IMR-90 (cell line): ENCODE results near the gene YPEL2. TPM values are rescaled to one million over a fixed set of nuclear protein-coding genes. Genes with fewer than 3 reads are reported as not detected.

Experiments used
- ATAC-seq: fragments of 200-7000 bp; cut with Tn5 transposase; 2 replicates; pipeline ENCODE4 v1.9.1; 2020; ENCODE audit warnings: low read depth, mild to moderate bottlenecking, moderate library complexity
- BruUV-seq: library from RNA; stranded (reverse); fragments of 400-500 nt; replicated peaks from 2 replicates; lab custom pipeline; 2021; lab: Mats Ljungman, UMichigan
- CTCF ChIA-PET: fragments of 300-600 bp; formaldehyde crosslinking; extraction: SDS; loops from one replicate; lab custom pipeline; 2021; ENCODE audit warnings: antibody characterized with exemption; lab: Yijun Ruan, JAX
- POLR2A ChIA-PET: fragments of 300-600 bp; sonication (Branson Sonifier 250); formaldehyde crosslinking; loops from one replicate; lab custom pipeline; 2022; ENCODE audit warnings: antibody characterized with exemption; ENCODE audit not compliant: unreplicated experiment; lab: Charles Lee
- DNase-seq: peaks from one replicate; pipeline ENCODE4 v3.0.0; 2013
- H2AFZ ChIP-seq: replicated peaks from 2 replicates; pipeline ENCODE3; 2013; ENCODE audit warnings: low read length, mild to moderate bottlenecking; ENCODE audit not compliant: poor library complexity
- H2AK5ac ChIP-seq: 2 replicates; pipeline ENCODE4 v1.6.1; 2013; ENCODE audit warnings: low read depth, low read length, inconsistent platforms
- H2AK9ac ChIP-seq: replicated peaks from 2 replicates; pipeline ENCODE3; 2013; ENCODE audit warnings: mild to moderate bottlenecking, low read depth, low read length, moderate library complexity; ENCODE audit not compliant: poor library complexity
- H2BK120ac ChIP-seq: 2 replicates; pipeline ENCODE4 v1.6.1; 2013; ENCODE audit warnings: low read depth, low read length, inconsistent platforms
- H2BK15ac ChIP-seq: 3 replicates; pipeline ENCODE4 v1.6.1; 2013; ENCODE audit warnings: low read depth, low read length, inconsistent platforms
- H2BK20ac ChIP-seq: 2 replicates; pipeline ENCODE4 v1.6.1; 2013; ENCODE audit warnings: low read depth, mild to moderate bottlenecking, inconsistent platforms, low read length, moderate library complexity
- H2BK5ac ChIP-seq: 2 replicates; pipeline ENCODE4 v1.6.1; 2013; ENCODE audit warnings: mild to moderate bottlenecking, low read depth, low read length, inconsistent platforms; ENCODE audit not compliant: poor library complexity, severe bottlenecking
- H3K14ac ChIP-seq: replicated peaks from 2 replicates; pipeline ENCODE4 v1.6.1; 2013; ENCODE audit warnings: low read depth, low read length, inconsistent platforms
- H3K18ac ChIP-seq: 2 replicates; pipeline ENCODE4 v1.6.1; 2013; ENCODE audit warnings: low read depth, low read length, control low read depth
- H3K23ac ChIP-seq: 2 replicates; pipeline ENCODE4 v1.6.1; 2013; ENCODE audit warnings: low read depth, low read length, inconsistent platforms
- H3K27ac ChIP-seq: 2 replicates; pipeline ENCODE4 v1.5.1; 2013; ENCODE audit warnings: mild to moderate bottlenecking, control low read depth, low read length; ENCODE audit not compliant: insufficient read depth
- H3K27me3 ChIP-seq: 2 replicates; pipeline ENCODE4 v1.6.1; 2013; ENCODE audit warnings: low read length; ENCODE audit not compliant: control insufficient read depth, insufficient read depth
- H3K36me3 ChIP-seq: 2 replicates; pipeline ENCODE4 v1.6.1; 2013; ENCODE audit warnings: low read length, mixed read lengths; ENCODE audit not compliant: control insufficient read depth, insufficient read depth
- H3K4ac ChIP-seq: 2 replicates; pipeline ENCODE4 v1.6.1; 2013; ENCODE audit warnings: low read depth, low read length, inconsistent platforms
- H3K4me1 ChIP-seq: 2 replicates; pipeline ENCODE4 v1.6.1; 2013; ENCODE audit warnings: low read length, mixed read lengths; ENCODE audit not compliant: control insufficient read depth, insufficient read depth
- H3K4me2 ChIP-seq: 2 replicates; pipeline ENCODE4 v1.6.1; 2013; ENCODE audit warnings: low read depth, mild to moderate bottlenecking, control low read depth, low read length, moderate library complexity
- H3K4me3 ChIP-seq: 2 replicates; pipeline ENCODE4 v1.5.1; 2013; ENCODE audit warnings: low read depth, mild to moderate bottlenecking, control low read depth, low read length, moderate library complexity; ENCODE audit not compliant: insufficient read depth
- H3K56ac ChIP-seq: 2 replicates; pipeline ENCODE4 v1.6.1; 2013; ENCODE audit warnings: low read length, inconsistent platforms; ENCODE audit not compliant: insufficient read depth; ENCODE audit errors: extremely low read depth
- H3K79me1 ChIP-seq, 2 experiments: 2 replicates each; pipeline ENCODE4 v1.6.1; 2013; ENCODE audit warnings: low read length in 2 of 2, inconsistent platforms in 1 of 2, low read depth in 1 of 2
- H3K9ac ChIP-seq: 2 replicates; pipeline ENCODE4 v1.6.1; 2013; ENCODE audit warnings: low read depth, low read length, control low read depth
- H3K9me1 ChIP-seq: 2 replicates; pipeline ENCODE4 v1.6.1; 2013; ENCODE audit warnings: low read length, inconsistent platforms; ENCODE audit not compliant: insufficient read depth
- H3K9me3 ChIP-seq: 2 replicates; pipeline ENCODE4 v1.6.1; 2013; ENCODE audit warnings: low read length; ENCODE audit not compliant: control insufficient read depth, insufficient read depth
- H4K20me1 ChIP-seq: 2 replicates; pipeline ENCODE4 v1.6.1; 2013; ENCODE audit warnings: low read length, inconsistent platforms; ENCODE audit not compliant: insufficient read depth
- H4K5ac ChIP-seq: 2 replicates; pipeline ENCODE4 v1.6.1; 2013; ENCODE audit warnings: mild to moderate bottlenecking, low read depth, low read length, control low read depth
- H4K8ac ChIP-seq, 2 experiments: 2 replicates each; pipeline ENCODE4 v1.6.1; 2013; ENCODE audit warnings: low read depth in 2 of 2, low read length in 2 of 2, control low read depth in 1 of 2, inconsistent platforms in 1 of 2
- H4K91ac ChIP-seq: 2 replicates; pipeline ENCODE4 v1.6.1; 2013; ENCODE audit warnings: low read depth, low read length, inconsistent platforms; ENCODE audit not compliant: insufficient read depth
- BHLHE40 ChIP-seq: fragments of 150-350 bp; IDR thresholded peaks from 2 replicates; pipeline ENCODE4 v1.6.1; 2016; ENCODE audit warnings: mild to moderate bottlenecking, low read depth, low read length
- CEBPB ChIP-seq: IDR thresholded peaks from 2 replicates; pipeline ENCODE4 v1.6.1; 2012; ENCODE audit warnings: low read depth, low read length, improper control_type of control experiment
- CHD1 ChIP-seq: IDR thresholded peaks from 2 replicates; pipeline ENCODE4 v1.6.1; 2012; ENCODE audit warnings: low read depth, low read length, improper control_type of control experiment
- CTCF ChIP-seq: conservative IDR thresholded peaks from 2 replicates; pipeline ENCODE4 v1.5.1; 2012; ENCODE audit warnings: mild to moderate bottlenecking, low read depth, low read length, improper control_type of control experiment
- FOS ChIP-seq: fragments of 150-350 bp; IDR thresholded peaks from 2 replicates; pipeline ENCODE4 v1.6.1; 2016; ENCODE audit warnings: low read depth, low read length
- MAFK ChIP-seq: IDR thresholded peaks from 2 replicates; pipeline ENCODE4 v1.6.1; 2012; ENCODE audit warnings: low read depth, low read length, improper control_type of control experiment
- MAZ ChIP-seq: IDR thresholded peaks from 2 replicates; pipeline ENCODE4 v1.6.1; 2012; ENCODE audit warnings: low read depth, mild to moderate bottlenecking, low read length, improper control_type of control experiment, moderate library complexity, borderline replicate concordance
- MXI1 ChIP-seq: IDR thresholded peaks from 2 replicates; pipeline ENCODE4 v1.6.1; 2012; ENCODE audit warnings: low read depth, mild to moderate bottlenecking, low read length, moderate library complexity, borderline replicate concordance
- NFE2L2 ChIP-seq: fragments of 150-350 bp; IDR thresholded peaks from 2 replicates; pipeline ENCODE4 v1.6.1; 2016; ENCODE audit warnings: low read depth, mild to moderate bottlenecking, low read length
- POLR2A ChIP-seq: IDR thresholded peaks from 2 replicates; pipeline ENCODE4 v1.6.1; 2012; ENCODE audit warnings: mild to moderate bottlenecking, low read depth, low read length
- RAD21 ChIP-seq: IDR thresholded peaks from 2 replicates; pipeline ENCODE4 v1.6.1; 2012; ENCODE audit warnings: low read length, improper control_type of control experiment
- RCOR1 ChIP-seq: IDR thresholded peaks from 2 replicates; pipeline ENCODE4 v1.6.1; 2012; ENCODE audit warnings: mild to moderate bottlenecking, low read length, improper control_type of control experiment; ENCODE audit not compliant: insufficient replicate concordance
- RFX5 ChIP-seq: IDR thresholded peaks from 2 replicates; pipeline ENCODE4 v1.8.0; 2012; ENCODE audit warnings: low read depth, mild to moderate bottlenecking, low read length, moderate library complexity
- WGBS, 2 experiments: methylation state at CpG; one replicate each; pipeline versions ENCODE4 v1.1.5 to v1.1.7; 2013; ENCODE audit warnings: missing lambda C conversion rate in 2 of 2; ENCODE audit not compliant: insufficient read length in 1 of 2; ENCODE audit errors: extremely low coverage in 2 of 2; 5-methylcytosine and 5-hydroxymethylcytosine counted together
- dilution Hi-C: fragments of 300-500 bp; cut with HindIII; formaldehyde crosslinking; loops from one replicate; pipeline ENCODE4 v1.14.3; 2018; ENCODE audit warnings: low sequenced_read_pairs; ENCODE audit not compliant: unreplicated experiment
- in situ Hi-C: fragments of 300-500 bp; cut with MboI; formaldehyde crosslinking; loops from 3 replicates; pipeline ENCODE4 v1.14.3; 2019; ENCODE audit warnings: low sequenced_read_pairs, inconsistent platforms, mixed read lengths
- intact Hi-C: fragments of 100-400 bp; cut with micrococcal nuclease; formaldehyde crosslinking; loops from 2 replicates; pipeline ENCODE4 v1.10.0; 2022
- polyA plus RNA-seq, 3 experiments: library from polyadenylated mRNA; depleted of rRNA; stranded (reverse); fragments of >200 nt; gene quantifications; 2 replicates each; pipeline ENCODE4 v1.2.3, GENCODE V29; 2012; ENCODE audit warnings: low replicate concordance in 1 of 3
- total RNA-seq: library from RNA; depleted of rRNA; stranded (reverse); fragments of >200 nt; gene quantifications from 2 replicates; pipeline ENCODE4 v1.2.3, GENCODE V29; 2012

Gene YPEL2
- total and polyA plus RNA-seq, 2 of the 4 experiments (the other 2 are of a cell fraction): 2.3 to 3.4 TPM

- no peaks in the 10 kb centered on the region for H4K20me1 ChIP-seq
- H3K4me3 ChIP-seq: no peak overlapping the region
- H3K56ac ChIP-seq: no peak overlapping the region
- TF ChIP-seq FOS (no peak), BHLHE40 (no peak), POLR2A (no peak), CTCF (no peak), RCOR1 (no peak), MAZ (no peak), CHD1 (no peak), RAD21 (no peak), MXI1 (no peak), MAFK (no peak), NFE2L2 (no peak), CEBPB (no peak), RFX5 (no peak)
- peak overlapping the region; percentile 64; the same call in 1 of the 2 replicates for H2BK20ac ChIP-seq
- H3K18ac ChIP-seq: peak overlapping the region; percentile 39; the same call in 1 of the 2 replicates
- ATAC-seq (0 out of 2 replicates have a peak, but pooled peaks have one; percentile 6), DNase-seq (peak; percentile 31)
- no TSS peak for BruUV-seq
- H2AFZ ChIP-seq: peak overlapping the region; percentile 81
- H2BK120ac ChIP-seq: peak overlapping the region; percentile 65
- no peaks in the 10 kb centered on the region for H3K9me1 ChIP-seq
- H3K36me3 ChIP-seq: no peaks in the 10 kb centered on the region
- WGBS, 2 experiments: 86% methylated on average over 1 of the region's 6 CpGs; no CpG with 5 or more reads in 1 of the 2 experiments
- H3K4me2 ChIP-seq: peak overlapping the region; percentile 26; the same call in 1 of the 2 replicates
- intact Hi-C loops (loop anchor here (1.0 to 5.0 kb wide), 3 partner anchors 110 to 217 kb away; partner anchors contain the start of gene GDPD1), dilution Hi-C loops (no loop called here), in situ Hi-C loops (loop anchor here (5.0 kb wide), 1 partner anchor 127 kb away; no protein-coding TSS in a partner anchor)
- no peak overlapping the region for H4K91ac ChIP-seq
- no peak overlapping the region for H3K23ac ChIP-seq
- H2AK5ac ChIP-seq: peak overlapping the region; percentile 69; the same call in 1 of the 2 replicates
- H3K9ac ChIP-seq: no peak overlapping the region
- ChIA-PET CTCF (interaction anchor here (0.7 to 3.3 kb wide), 3 partner anchors 110 to 312 kb away, joined by 3 to 12 read pairs (median 3); no protein-coding TSS in a partner anchor), POLR2A (no interaction called here)
- H3K79me1 ChIP-seq: no peaks in the 10 kb centered on the region
- peak overlapping the region; percentile 48; the same call in 1 of the 2 replicates for H3K14ac ChIP-seq
- peak overlapping the region; percentile 60 for H3K4ac ChIP-seq
- H3K27me3 ChIP-seq: no peaks in the 10 kb centered on the region
- H2BK15ac ChIP-seq: no peak overlapping the region; the same call in 2 of the 3 replicates
- no peak overlapping the region for H3K27ac ChIP-seq
- H2BK5ac ChIP-seq: peak overlapping the region; percentile 46
- peak overlapping the region in 1 of 2 experiments; percentile 49; a peak in 1 of 4 replicates for H4K8ac ChIP-seq
- no peaks in the 10 kb centered on the region for H3K9me3 ChIP-seq
- H4K5ac ChIP-seq: no peak overlapping the region; the same call in 1 of the 2 replicates
- H2AK9ac ChIP-seq: no peak overlapping the region
- peaks cover 8% of the 10 kb centered on the region for H3K4me1 ChIP-seq
Observed at GRCh38 chr17:59439741-59440211, 108.3 kb downstream of the YPEL2 start.
